ENCODE measurements around the gene CDHR2. TPM values are rescaled to one million over a fixed set of nuclear protein-coding genes. Genes with fewer than 3 reads are reported as not detected.

The CDHR2 gene
- polyA plus RNA-seq, 1 experiment: not detected

GRCh38 chr5:176637556-176637955 lies 88.4 kb downstream of the CDHR2 start:
- peaks cover 22% of the 10 kb centered on the region for H3K27me3 ChIP-seq (ENCODE audit: control insufficient read depth, insufficient read depth, low read length)
- POLR2A ChIA-PET: no interaction called here

GRCh38 chr5:176638437-176638836 lies 89.3 kb downstream of the CDHR2 start:
- DNase-seq (ENCODE audit: low read depth): no peak
- no peak for TF ChIP-seq CTCF (IDR thresholded peaks at IDR 0.05; ENCODE audit: insufficient read depth, low read depth, low read length)
- H3K36me3 ChIP-seq (ENCODE audit: control insufficient read depth, insufficient read depth, low read length): no peaks in the 10 kb centered on the region
- CTCF ChIA-PET: no interaction called here
- H3K4me3 ChIP-seq (ENCODE audit: low read depth, low read length): no peak overlapping the region
- POLR2A ChIA-PET: interaction anchor here (0.6 kb wide), 1 partner anchor 101 kb away, joined by 3 read pairs; the partner anchor contains the start of gene RNF44
- H3K27me3 ChIP-seq (ENCODE audit: control insufficient read depth, insufficient read depth, low read length): peaks cover 18% of the 10 kb centered on the region

More at GRCh38 chr5:176637556-176637955, 88.4 kb downstream of the CDHR2 start:
- Histone ChIP-seq H3K36me3 (ENCODE audit: control insufficient read depth, insufficient read depth, low read length) (no peaks in the 10 kb centered on the region), H3K4me3 (ENCODE audit: low read depth, low read length) (no peak overlapping the region)
- no peak for TF ChIP-seq CTCF (IDR thresholded peaks at IDR 0.05; ENCODE audit: insufficient read depth, low read depth, low read length)
- DNase-seq (ENCODE audit: low read depth): no peak
- CTCF ChIA-PET: no interaction called here

- H3K4me3 ChIP-seq (ENCODE audit: low read depth, low read length): no peak overlapping the region
- H3K27me3 ChIP-seq (ENCODE audit: control insufficient read depth, insufficient read depth, low read length): peaks cover 15% of the 10 kb centered on the region
- ChIA-PET CTCF (no interaction called here), POLR2A (no interaction called here)
- no peak for DNase-seq (ENCODE audit: low read depth)
- no peak for TF ChIP-seq CTCF (IDR thresholded peaks at IDR 0.05; ENCODE audit: insufficient read depth, low read depth, low read length)
- no peaks in the 10 kb centered on the region for H3K36me3 ChIP-seq (ENCODE audit: control insufficient read depth, insufficient read depth, low read length)
These were observed 90.1 kb downstream of the CDHR2 start for GRCh38 chr5:176639208-176639607.

GRCh38 chr5:176639981-176640380 lies 90.8 kb downstream of the CDHR2 start:
- H3K4me3 ChIP-seq (ENCODE audit: low read depth, low read length): no peak overlapping the region
- peaks cover 13% of the 10 kb centered on the region for H3K27me3 ChIP-seq (ENCODE audit: control insufficient read depth, insufficient read depth, low read length)
- H3K36me3 ChIP-seq (ENCODE audit: control insufficient read depth, insufficient read depth, low read length): no peaks in the 10 kb centered on the region
- no peak for TF ChIP-seq CTCF (IDR thresholded peaks at IDR 0.05; ENCODE audit: insufficient read depth, low read depth, low read length)
- no peak for DNase-seq (ENCODE audit: low read depth)
- POLR2A ChIA-PET: no interaction called here
- CTCF ChIA-PET: no interaction called here

GRCh38 chr5:176640616-176641015 lies 91.5 kb downstream of the CDHR2 start:
- peaks cover 8% of the 10 kb centered on the region for H3K27me3 ChIP-seq (ENCODE audit: control insufficient read depth, insufficient read depth, low read length)
- no peak for DNase-seq (ENCODE audit: low read depth)
- no peaks in the 10 kb centered on the region for H3K36me3 ChIP-seq (ENCODE audit: control insufficient read depth, insufficient read depth, low read length)
- CTCF ChIA-PET: interaction anchor here (1.3 kb wide), 1 partner anchor 10 kb away, joined by 3 read pairs; the partner anchor contains the start of gene EIF4E1B
- POLR2A ChIA-PET: no interaction called here
- no peak overlapping the region for H3K4me3 ChIP-seq (ENCODE audit: low read depth, low read length)
- no peak for TF ChIP-seq CTCF (IDR thresholded peaks at IDR 0.05; ENCODE audit: insufficient read depth, low read depth, low read length)

Data from BJ (cell line).